ENCODE measurements around the gene CASP2. TPM values are rescaled to one million over a fixed set of nuclear protein-coding genes. Genes with fewer than 3 reads are reported as not detected.

CASP2 gene
- total RNA-seq, 2 experiments from 2014 or later = 117 to 129 TPM

- Mint-ChIP-seq H3K4me3 (no peak overlapping the region), H3K4me1 (peaks cover 12% of the 10 kb centered on the region), H3K9me3 (ENCODE audit: low read depth) (no peaks in the 10 kb centered on the region), H3K36me3 (no peaks in the 10 kb centered on the region), H3K27me3 (no peaks in the 10 kb centered on the region), H3K27ac (no peak overlapping the region)
- DNase-seq = no peak
- no peak for ATAC-seq
- CTCF ChIA-PET = interaction anchor here (0.6 to 1.7 kb wide), 3 partner anchors 17 to 87 kb away, joined by 3 to 9 read pairs (median 4); no protein-coding TSS in a partner anchor
Observed at GRCh38 chr7:143327903-143328302, 39.8 kb downstream of the CASP2 start.

GRCh38 chr7:143329471-143330170 lies 41.5 kb downstream of the CASP2 start:
- Mint-ChIP-seq H3K27ac (no peak overlapping the region), H3K4me1 (peaks cover 12% of the 10 kb centered on the region), H3K9me3 (ENCODE audit: low read depth) (no peaks in the 10 kb centered on the region), H3K4me3 (no peak overlapping the region), H3K27me3 (peaks cover 5% of the 10 kb centered on the region), H3K36me3 (no peaks in the 10 kb centered on the region)
- ATAC-seq (no peak), DNase-seq (no peak)
- CTCF ChIA-PET = interaction anchor here (1.7 kb wide), 1 partner anchor 16 kb away, joined by 9 read pairs; no protein-coding TSS in a partner anchor

GRCh38 chr7:143331179-143331801 lies 43.1 kb downstream of the CASP2 start:
- Mint-ChIP-seq H3K27ac (no peak overlapping the region), H3K4me3 (no peak overlapping the region), H3K36me3 (no peaks in the 10 kb centered on the region), H3K4me1 (no peaks in the 10 kb centered on the region), H3K9me3 (ENCODE audit: low read depth) (no peaks in the 10 kb centered on the region), H3K27me3 (peaks cover 15% of the 10 kb centered on the region)
- ATAC-seq (no peak), DNase-seq (no peak)
- CTCF ChIA-PET = interaction anchor here (1.0 to 1.2 kb wide), 2 partner anchors 14 to 86 kb away, joined by 3 to 4 read pairs; no protein-coding TSS in a partner anchor

- Mint-ChIP-seq H3K4me1 (no peaks in the 10 kb centered on the region), H3K27ac (no peak overlapping the region), H3K9me3 (ENCODE audit: low read depth) (no peaks in the 10 kb centered on the region), H3K27me3 (peaks cover 36% of the 10 kb centered on the region), H3K36me3 (no peaks in the 10 kb centered on the region), H3K4me3 (no peak overlapping the region)
- no peak for DNase-seq
- ATAC-seq = no peak
- CTCF ChIA-PET = interaction anchor here (1.2 to 3.3 kb wide), 5 partner anchors 12 to 94 kb away, joined by 3 to 29 read pairs (median 4); no protein-coding TSS in a partner anchor
Observed at GRCh38 chr7:143334244-143334643, 46.1 kb downstream of the CASP2 start.

GRCh38 chr7:143337216-143337615 lies 49.1 kb downstream of the CASP2 start:
- H3K27me3 Mint-ChIP-seq = peaks cover 47% of the 10 kb centered on the region
- no peak for ATAC-seq

GRCh38 chr7:143341842-143342241 lies 53.7 kb downstream of the CASP2 start:
- no peaks in the 10 kb centered on the region for H3K36me3 Mint-ChIP-seq
- peaks cover 41% of the 10 kb centered on the region for H3K27me3 Mint-ChIP-seq
- no peak overlapping the region for H3K4me3 Mint-ChIP-seq
- H3K27ac Mint-ChIP-seq = no peak overlapping the region
- H3K9me3 Mint-ChIP-seq (ENCODE audit: low read depth) = no peaks in the 10 kb centered on the region
- DNase-seq (no peak), ATAC-seq (no peak)
- peaks cover 10% of the 10 kb centered on the region for H3K4me1 Mint-ChIP-seq
- CTCF ChIA-PET = no interaction called here

More at GRCh38 chr7:143337216-143337615, 49.1 kb downstream of the CASP2 start:
- Mint-ChIP-seq H3K4me1 (no peaks in the 10 kb centered on the region), H3K4me3 (no peak overlapping the region), H3K36me3 (no peaks in the 10 kb centered on the region), H3K27ac (no peak overlapping the region), H3K9me3 (ENCODE audit: low read depth) (no peaks in the 10 kb centered on the region)
- no peak for DNase-seq
- CTCF ChIA-PET = interaction anchor here (0.6 to 3.3 kb wide), 4 partner anchors 9 to 120 kb away, joined by 3 to 29 read pairs (median 9); no protein-coding TSS in a partner anchor

GRCh38 chr7:143343596-143343995 lies 55.4 kb downstream of the CASP2 start:
- DNase-seq (no peak), ATAC-seq (no peak)
- Mint-ChIP-seq H3K27ac (no peak overlapping the region), H3K9me3 (ENCODE audit: low read depth) (no peaks in the 10 kb centered on the region), H3K36me3 (no peaks in the 10 kb centered on the region), H3K4me1 (peaks cover 12% of the 10 kb centered on the region), H3K4me3 (no peak overlapping the region), H3K27me3 (peaks cover 42% of the 10 kb centered on the region)
- CTCF ChIA-PET = interaction anchor here (1.6 to 2.6 kb wide), 2 partner anchors 37 to 129 kb away, joined by 3 to 13 read pairs; no protein-coding TSS in a partner anchor

- peaks cover 34% of the 10 kb centered on the region for H3K27me3 Mint-ChIP-seq
- H3K4me1 Mint-ChIP-seq = peaks cover 12% of the 10 kb centered on the region
- CTCF ChIA-PET = interaction anchor here (0.5 to 2.9 kb wide), 35 partner anchors 9 to 130 kb away, joined by 3 to 29 read pairs (median 4); partner anchors contain the start of genes CASP2 and FAM131B
- ATAC-seq (peak; percentile 100), DNase-seq (peak; percentile 79)
- H3K4me3 Mint-ChIP-seq = peak overlapping the region; percentile 61
- peak overlapping the region; percentile 49 for H3K27ac Mint-ChIP-seq
- H3K36me3 Mint-ChIP-seq = no peaks in the 10 kb centered on the region
- no peaks in the 10 kb centered on the region for H3K9me3 Mint-ChIP-seq (ENCODE audit: low read depth)
Observed at GRCh38 chr7:143345428-143345900, 57.3 kb downstream of the CASP2 start.

- Mint-ChIP-seq H3K27ac (no peak overlapping the region), H3K9me3 (ENCODE audit: low read depth) (no peaks in the 10 kb centered on the region), H3K4me1 (peaks cover 12% of the 10 kb centered on the region), H3K36me3 (no peaks in the 10 kb centered on the region), H3K27me3 (peaks cover 34% of the 10 kb centered on the region), H3K4me3 (no peak overlapping the region)
- no peak for DNase-seq
- CTCF ChIA-PET = interaction anchor here (0.5 to 2.9 kb wide), 28 partner anchors 8 to 131 kb away, joined by 3 to 29 read pairs (median 6); partner anchors contain the start of gene CASP2
- ATAC-seq = no peak
Observed at GRCh38 chr7:143346018-143346417, 57.9 kb downstream of the CASP2 start.

GRCh38 chr7:143347950-143348349 lies 59.8 kb downstream of the CASP2 start:
- ATAC-seq (no peak), DNase-seq (no peak)
- Mint-ChIP-seq H3K27me3 (peaks cover 34% of the 10 kb centered on the region), H3K9me3 (ENCODE audit: low read depth) (no peaks in the 10 kb centered on the region), H3K4me3 (no peak overlapping the region), H3K36me3 (no peaks in the 10 kb centered on the region), H3K4me1 (peaks cover 12% of the 10 kb centered on the region), H3K27ac (no peak overlapping the region)
- CTCF ChIA-PET = interaction anchor here (0.9 to 1.8 kb wide), 2 partner anchors 24 to 133 kb away, joined by 4 read pairs; no protein-coding TSS in a partner anchor

- no peak for ATAC-seq
- DNase-seq = no peak
- Mint-ChIP-seq H3K27ac (no peak overlapping the region), H3K4me1 (peaks cover 3% of the 10 kb centered on the region), H3K27me3 (peaks cover 26% of the 10 kb centered on the region), H3K36me3 (no peaks in the 10 kb centered on the region), H3K4me3 (no peak overlapping the region), H3K9me3 (ENCODE audit: low read depth) (no peaks in the 10 kb centered on the region)
- CTCF ChIA-PET = interaction anchor here (0.6 to 1.3 kb wide), 3 partner anchors 24 to 111 kb away, joined by 3 read pairs; no protein-coding TSS in a partner anchor
Observed at GRCh38 chr7:143351060-143351459, 62.9 kb downstream of the CASP2 start.

GRCh38 chr7:143351574-143351973 lies 63.4 kb downstream of the CASP2 start:
- CTCF ChIA-PET = interaction anchor here (0.6 to 1.3 kb wide), 3 partner anchors 24 to 111 kb away, joined by 3 read pairs; no protein-coding TSS in a partner anchor

GRCh38 chr7:143352531-143353002 lies 64.4 kb downstream of the CASP2 start:
- H3K27ac Mint-ChIP-seq = no peak overlapping the region
- H3K9me3 Mint-ChIP-seq (ENCODE audit: low read depth) = no peaks in the 10 kb centered on the region
- CTCF ChIA-PET = no interaction called here
- H3K36me3 Mint-ChIP-seq = no peaks in the 10 kb centered on the region
- ATAC-seq (no peak), DNase-seq (no peak)
- H3K4me1 Mint-ChIP-seq = no peaks in the 10 kb centered on the region
- H3K4me3 Mint-ChIP-seq = no peak overlapping the region
- peaks cover 16% of the 10 kb centered on the region for H3K27me3 Mint-ChIP-seq

More at GRCh38 chr7:143351574-143351973, 63.4 kb downstream of the CASP2 start:
- no peak overlapping the region for H3K4me3 Mint-ChIP-seq
- DNase-seq (no peak), ATAC-seq (no peak)
- no peaks in the 10 kb centered on the region for H3K9me3 Mint-ChIP-seq (ENCODE audit: low read depth)
- no peaks in the 10 kb centered on the region for H3K36me3 Mint-ChIP-seq
- peaks cover 23% of the 10 kb centered on the region for H3K27me3 Mint-ChIP-seq
- peaks cover 3% of the 10 kb centered on the region for H3K4me1 Mint-ChIP-seq
- H3K27ac Mint-ChIP-seq = no peak overlapping the region
